Caco-2 (cell line): ENCODE measurements around the gene CEP112. TPM values are rescaled to one million over a fixed set of nuclear protein-coding genes. Genes with fewer than 3 reads are reported as not detected.

Experiments used
- BruUV-seq: library from RNA; stranded (reverse); fragments of 400-500 nt; replicated peaks from 2 replicates; lab custom pipeline; 2021; lab: Mats Ljungman, UMichigan
- CTCF ChIA-PET: fragments of 300-600 bp; sonication (Branson Sonifier 250); formaldehyde crosslinking; loops from one replicate; lab custom pipeline; 2022; ENCODE audit warnings: antibody characterized with exemption; lab: Charles Lee
- POLR2A ChIA-PET: fragments of 300-600 bp; sonication (Branson Sonifier 250); formaldehyde crosslinking; loops from one replicate; lab custom pipeline; 2022; ENCODE audit warnings: antibody characterized with exemption; lab: Charles Lee
- DNase-seq, 2 experiments: peaks; one replicate each; pipeline versions ENCODE4 v3.0.0 to v3.0.0-alpha.2; 2020 to 2022
- H3K27me3 ChIP-seq: replicated peaks from 2 replicates; pipeline ENCODE4 v1.6.0; 2011; ENCODE audit warnings: low read length; ENCODE audit not compliant: control insufficient read depth, insufficient read depth
- H3K36me3 ChIP-seq: 2 replicates; pipeline ENCODE4 v1.5.1; 2011; ENCODE audit warnings: low read length; ENCODE audit not compliant: control insufficient read depth, insufficient read depth
- H3K4me1 ChIP-seq: fragments of 250-450 bp; sonication (Bioruptor Pico); 2 replicates; pipeline ENCODE4 v1.5.1; 2020; ENCODE audit warnings: mild to moderate bottlenecking
- H3K4me3 ChIP-seq: 2 replicates; pipeline ENCODE4 v1.5.1; 2011; ENCODE audit warnings: low read depth, mild to moderate bottlenecking, control low read depth, low read length
- H3K9me3 ChIP-seq: fragments of 250-450 bp; sonication (Bioruptor Pico); 2 replicates; pipeline ENCODE4 v1.5.1; 2020; ENCODE audit warnings: mild to moderate bottlenecking, moderate library complexity
- H3K27ac Mint-ChIP-seq: one replicate; pipeline ENCODE4 v1.8.0; 2022; ENCODE audit warnings: mixed read lengths; ENCODE audit not compliant: unreplicated experiment
- H3K27me3 Mint-ChIP-seq: one replicate; pipeline ENCODE4 v1.8.0; 2022; ENCODE audit warnings: mixed read lengths; ENCODE audit not compliant: insufficient read depth, unreplicated experiment
- H3K36me3 Mint-ChIP-seq: one replicate; pipeline ENCODE4 v1.8.0; 2022; ENCODE audit warnings: mild to moderate bottlenecking, mixed read lengths; ENCODE audit not compliant: insufficient read depth, unreplicated experiment
- H3K4me1 Mint-ChIP-seq: one replicate; pipeline ENCODE4 v1.8.0; 2022; ENCODE audit warnings: low read depth, mixed read lengths; ENCODE audit not compliant: unreplicated experiment
- H3K4me3 Mint-ChIP-seq: one replicate; pipeline ENCODE4 v1.8.0; 2022; ENCODE audit warnings: mild to moderate bottlenecking, moderate library complexity, mixed read lengths; ENCODE audit not compliant: unreplicated experiment
- H3K9me3 Mint-ChIP-seq: one replicate; pipeline ENCODE4 v1.8.0; 2022; ENCODE audit warnings: mixed read lengths; ENCODE audit not compliant: unreplicated experiment
- intact Hi-C: fragments of 100-400 bp; cut with micrococcal nuclease; formaldehyde crosslinking; loops from one replicate; pipeline ENCODE4 v1.10.0; 2022; ENCODE audit not compliant: unreplicated experiment
- total RNA-seq: library from RNA; stranded (reverse); gene quantifications from 2 replicates; pipeline ENCODE4 v1.2.3, GENCODE V29; 2022
- TF ChIP-seq, protein P1 (sequence below), 2 experiments: fragments of 200-600 bp in 1 of 2; IDR thresholded peaks; 1 replicate in 1 of 2; 2 replicates in 1 of 2; pipeline versions ENCODE4 v1.5.1 to v1.8.0; 2011 to 2022; ENCODE audit warnings: antibody characterized with exemption in 1 of 2, control low read depth in 1 of 2, inconsistent platforms in 1 of 2, low read depth in 1 of 2, low read length in 1 of 2, mild to moderate bottlenecking in 1 of 2, moderate library complexity in 1 of 2; ENCODE audit not compliant: insufficient read depth in 1 of 2, severe bottlenecking in 1 of 2, unreplicated experiment in 1 of 2

CEP112 gene
- total RNA-seq, 1 experiment from 2014 or later = 4.7 TPM

DNA sequence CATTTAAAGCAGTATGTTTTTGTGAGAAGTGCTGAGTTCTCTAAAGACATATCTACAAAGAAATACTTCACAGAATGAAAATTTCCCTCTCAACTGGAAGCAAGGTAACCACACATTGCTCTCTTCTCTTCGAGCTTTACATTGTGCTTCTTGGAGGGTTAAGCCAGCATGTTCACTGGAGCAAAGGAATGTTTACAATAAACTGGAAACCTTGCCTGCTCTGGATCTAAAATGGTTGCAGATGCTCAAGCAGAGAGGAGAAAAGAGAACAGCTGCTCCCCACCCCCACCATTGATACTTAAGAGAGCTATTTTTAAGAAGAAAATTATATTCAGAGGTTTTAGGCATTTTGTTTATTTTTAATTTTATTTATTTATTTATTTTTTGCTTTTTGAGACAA is 213.1 kb downstream of the CEP112 start:
- POLR2A ChIA-PET = no interaction called here
- H3K36me3 Mint-ChIP-seq = no peaks in the 10 kb centered on the region
- Histone ChIP-seq H3K36me3 (no peaks in the 10 kb centered on the region), H3K27me3 (no peaks in the 10 kb centered on the region), H3K4me3 (no peak overlapping the region), H3K4me1 (no peaks in the 10 kb centered on the region), H3K9me3 (no peaks in the 10 kb centered on the region)
- BruUV-seq = no TSS peak
- no peak for DNase-seq
- H3K4me3 Mint-ChIP-seq = no peak overlapping the region
- intact Hi-C loops = no loop called here
- no peak overlapping the region for H3K27ac Mint-ChIP-seq
- peaks cover 6% of the 10 kb centered on the region for H3K27me3 Mint-ChIP-seq
- TF ChIP-seq, protein P1, sequence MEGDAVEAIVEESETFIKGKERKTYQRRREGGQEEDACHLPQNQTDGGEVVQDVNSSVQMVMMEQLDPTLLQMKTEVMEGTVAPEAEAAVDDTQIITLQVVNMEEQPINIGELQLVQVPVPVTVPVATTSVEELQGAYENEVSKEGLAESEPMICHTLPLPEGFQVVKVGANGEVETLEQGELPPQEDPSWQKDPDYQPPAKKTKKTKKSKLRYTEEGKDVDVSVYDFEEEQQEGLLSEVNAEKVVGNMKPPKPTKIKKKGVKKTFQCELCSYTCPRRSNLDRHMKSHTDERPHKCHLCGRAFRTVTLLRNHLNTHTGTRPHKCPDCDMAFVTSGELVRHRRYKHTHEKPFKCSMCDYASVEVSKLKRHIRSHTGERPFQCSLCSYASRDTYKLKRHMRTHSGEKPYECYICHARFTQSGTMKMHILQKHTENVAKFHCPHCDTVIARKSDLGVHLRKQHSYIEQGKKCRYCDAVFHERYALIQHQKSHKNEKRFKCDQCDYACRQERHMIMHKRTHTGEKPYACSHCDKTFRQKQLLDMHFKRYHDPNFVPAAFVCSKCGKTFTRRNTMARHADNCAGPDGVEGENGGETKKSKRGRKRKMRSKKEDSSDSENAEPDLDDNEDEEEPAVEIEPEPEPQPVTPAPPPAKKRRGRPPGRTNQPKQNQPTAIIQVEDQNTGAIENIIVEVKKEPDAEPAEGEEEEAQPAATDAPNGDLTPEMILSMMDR (IDR thresholded peaks at IDR 0.05; ENCODE audit: insufficient read depth in 1 of 2, low read depth in 1 of 2, low read length in 1 of 2, severe bottlenecking in 1 of 2, unreplicated experiment in 1 of 2) = no peak
- H3K4me1 Mint-ChIP-seq = no peaks in the 10 kb centered on the region
- H3K9me3 Mint-ChIP-seq = no peaks in the 10 kb centered on the region
- CTCF ChIA-PET = no interaction called here

GRCh38 chr17:65977041-65977440 is 214.9 kb downstream of the CEP112 start:
- no peaks in the 10 kb centered on the region for H3K4me1 ChIP-seq
- no TSS peak for BruUV-seq
- DNase-seq = no peak
- H3K4me3 Mint-ChIP-seq = no peak overlapping the region
- no peaks in the 10 kb centered on the region for H3K27me3 ChIP-seq
- H3K36me3 ChIP-seq = no peaks in the 10 kb centered on the region
- TF ChIP-seq, protein P1 (IDR thresholded peaks at IDR 0.05; ENCODE audit: insufficient read depth in 1 of 2, low read depth in 1 of 2, low read length in 1 of 2, severe bottlenecking in 1 of 2, unreplicated experiment in 1 of 2) = no peak
- no peaks in the 10 kb centered on the region for H3K36me3 Mint-ChIP-seq
- H3K9me3 ChIP-seq = no peaks in the 10 kb centered on the region; the same call in 1 of the 2 replicates
- intact Hi-C loops = no loop called here
- H3K4me3 ChIP-seq = no peak overlapping the region
- no peaks in the 10 kb centered on the region for H3K4me1 Mint-ChIP-seq
- H3K27ac Mint-ChIP-seq = no peak overlapping the region
- peaks cover 3% of the 10 kb centered on the region for H3K27me3 Mint-ChIP-seq
- ChIA-PET CTCF (no interaction called here), POLR2A (no interaction called here)
- H3K9me3 Mint-ChIP-seq = no peaks in the 10 kb centered on the region

GRCh38 chr17:65975878-65976277 is 216.1 kb downstream of the CEP112 start:
- no peaks in the 10 kb centered on the region for H3K27me3 ChIP-seq
- peaks cover 8% of the 10 kb centered on the region; the same call in 1 of the 2 replicates for H3K9me3 ChIP-seq
- no peaks in the 10 kb centered on the region for H3K4me1 Mint-ChIP-seq
- ChIA-PET CTCF (no interaction called here), POLR2A (no interaction called here)
- H3K27me3 Mint-ChIP-seq = peaks cover 3% of the 10 kb centered on the region
- H3K9me3 Mint-ChIP-seq = no peaks in the 10 kb centered on the region
- BruUV-seq = no TSS peak
- no peak overlapping the region for H3K4me3 ChIP-seq
- no peak for DNase-seq
- TF ChIP-seq, protein P1 (IDR thresholded peaks at IDR 0.05; ENCODE audit: insufficient read depth in 1 of 2, low read depth in 1 of 2, low read length in 1 of 2, severe bottlenecking in 1 of 2, unreplicated experiment in 1 of 2) = no peak
- no peak overlapping the region for H3K27ac Mint-ChIP-seq
- intact Hi-C loops = no loop called here
- H3K36me3 Mint-ChIP-seq = no peaks in the 10 kb centered on the region
- no peak overlapping the region for H3K4me3 Mint-ChIP-seq
- no peaks in the 10 kb centered on the region for H3K4me1 ChIP-seq
- no peaks in the 10 kb centered on the region for H3K36me3 ChIP-seq
